ENCODE results near the gene NOL4L.

NOL4L gene

GRCh38 chr20:32444474-32445220 lies 140.5 kb downstream of the NOL4L start:
- ATAC-seq (no peak), DNase-seq (peak; percentile 2)

GRCh38 chr20:32443386-32443974 lies 141.7 kb downstream of the NOL4L start:
- peak; percentile 5 for DNase-seq
- ATAC-seq, result no peak

- ATAC-seq, result no peak
- DNase-seq, result peak; percentile 1
These were observed 142.3 kb downstream of the NOL4L start for GRCh38 chr20:32442630-32443373.

- no peak for ATAC-seq
- no peak for DNase-seq
These were observed 143.5 kb downstream of the NOL4L start for GRCh38 chr20:32441638-32442037.

- DNase-seq, result no peak
- ATAC-seq, result no peak
These were observed 144.4 kb downstream of the NOL4L start for GRCh38 chr20:32440758-32441078.

GRCh38 chr20:32440069-32440757 lies 144.9 kb downstream of the NOL4L start:
- ATAC-seq (no peak), DNase-seq (no peak)

GRCh38 chr20:32439132-32439829 lies 145.9 kb downstream of the NOL4L start:
- ATAC-seq (peak; percentile 88), DNase-seq (peak; percentile 66)

- no peak for ATAC-seq
- DNase-seq, result no peak
These were observed 146.7 kb downstream of the NOL4L start for GRCh38 chr20:32438331-32438858.

- peak; percentile 30 for DNase-seq
- no peak for ATAC-seq
These were observed 147.6 kb downstream of the NOL4L start for GRCh38 chr20:32437391-32438074.

- no peak for ATAC-seq
These were observed 148.2 kb downstream of the NOL4L start for GRCh38 chr20:32436968-32437367.

GRCh38 chr20:32436142-32436861 lies 148.8 kb downstream of the NOL4L start:
- DNase-seq (no peak), ATAC-seq (no peak)

More at GRCh38 chr20:32436968-32437367, 148.2 kb downstream of the NOL4L start:
- DNase-seq, result no peak

- ATAC-seq (no peak), DNase-seq (no peak)
These were observed 149.6 kb downstream of the NOL4L start for GRCh38 chr20:32435449-32436107.

GRCh38 chr20:32434434-32434833 lies 150.7 kb downstream of the NOL4L start:
- no peak for DNase-seq
- no peak for ATAC-seq

- ATAC-seq (no peak), DNase-seq (no peak)
These were observed 151.7 kb downstream of the NOL4L start for GRCh38 chr20:32433311-32434021.

GRCh38 chr20:32432277-32432676 lies 152.9 kb downstream of the NOL4L start:
- ATAC-seq (no peak), DNase-seq (no peak)

- DNase-seq, result no peak
- no peak for ATAC-seq
These were observed 153.7 kb downstream of the NOL4L start for GRCh38 chr20:32431457-32431856.

- ATAC-seq, result no peak
- no peak for DNase-seq
These were observed 155.3 kb downstream of the NOL4L start for GRCh38 chr20:32429745-32430360.

- DNase-seq, result no peak
These were observed 155.8 kb downstream of the NOL4L start for GRCh38 chr20:32429343-32429742.

GRCh38 chr20:32427996-32428395 lies 157.1 kb downstream of the NOL4L start:
- DNase-seq, result no peak

More at GRCh38 chr20:32429343-32429742, 155.8 kb downstream of the NOL4L start:
- ATAC-seq, result no peak

More at GRCh38 chr20:32427996-32428395, 157.1 kb downstream of the NOL4L start:
- no peak for ATAC-seq

All from stimulated activated naive CD8-positive, alpha-beta T cell treated with anti-CD3 and anti-CD28 coated beads, Interleukin-15, Interleukin-2, amounts not matched to agents 100 U/mL and 50 U/mL, for 24 hours (primary cell).